Upper lobe of right lung (tissue), 1 donor: Measurements from ENCODE around the gene RRP8. TPM values are rescaled to one million over a fixed set of nuclear protein-coding genes. Genes with fewer than 3 reads are reported as not detected.
A peak's percentile ranks its signal among the peaks of the same experiment; 100 is the strongest.

ENCODE experiments used
- ATAC-seq: fragments of 200-7000 bp; cut with Tn5 transposase; one replicate; pipeline ENCODE4 v1.9.1; 2020; ENCODE audit warnings: mild to moderate bottlenecking, moderate library complexity
- DNase-seq: peaks from one replicate; pipeline ENCODE4 v3.0.0-alpha.2; 2020
- H3K27ac ChIP-seq: fragments of 200-600 bp; one replicate; pipeline ENCODE4 v1.8.0; 2022
- H3K27me3 ChIP-seq: fragments of 200-600 bp; one replicate; pipeline ENCODE4 v1.8.0; 2022; ENCODE audit warnings: mild to moderate bottlenecking
- H3K36me3 ChIP-seq: fragments of 200-600 bp; one replicate; pipeline ENCODE4 v1.8.0; 2022
- H3K4me1 ChIP-seq: fragments of 200-600 bp; one replicate; pipeline ENCODE4 v1.8.0; 2022
- H3K4me3 ChIP-seq: fragments of 200-600 bp; one replicate; pipeline ENCODE4 v1.8.0; 2022; ENCODE audit warnings: mild to moderate bottlenecking
- H3K9me3 ChIP-seq: fragments of 200-600 bp; one replicate; pipeline ENCODE4 v1.8.0; 2022
- CTCF ChIP-seq: fragments of 200-600 bp; IDR thresholded peaks from one replicate; pipeline ENCODE4 v1.8.0; 2022; ENCODE audit warnings: antibody characterized with exemption
- intact Hi-C: fragments of 100-400 bp; cut with DNase I; formaldehyde crosslinking; loops from one replicate; pipeline ENCODE4 v1.11.0; 2022
- total RNA-seq: library from RNA; stranded (reverse); fragmentation: NEBNext Ultra II Directional; extraction: Animal tissue kit (Norgen Biotek cat#: 25700); gene quantifications from one replicate; pipeline ENCODE4 v1.2.1, GENCODE V29; 2021
- donor health status: DM: no; HTN: yes; CAD: no; lungs with severe emphysema.

Gene RRP8
- total RNA-seq, 1 donor from 2014 or later = 17.9 TPM

DNA sequence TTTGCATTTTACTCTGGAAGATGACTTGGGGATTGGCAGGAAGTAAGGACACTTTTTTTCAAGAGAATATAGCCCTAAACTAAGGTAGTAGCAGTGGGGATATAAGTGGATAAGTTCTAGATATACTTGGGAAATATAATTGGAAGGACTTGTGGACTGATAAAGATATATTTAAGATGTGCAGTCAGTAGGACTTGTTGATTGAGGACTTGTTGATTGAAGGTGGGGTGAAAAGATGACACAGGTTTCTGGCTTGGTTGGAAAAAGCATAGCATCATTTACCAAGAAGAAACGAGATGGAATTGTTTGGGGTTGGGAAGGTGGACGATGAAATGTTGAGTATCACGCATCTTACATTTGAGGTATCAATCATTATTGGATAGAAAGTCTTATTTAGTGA lies 10.1 kb upstream of the RRP8 start:
- intact Hi-C loops = no loop called here
- H3K4me1 ChIP-seq = peaks cover 23% of the 10 kb centered on the region
- H3K27me3 ChIP-seq = no peaks in the 10 kb centered on the region
- peaks cover 58% of the 10 kb centered on the region for H3K36me3 ChIP-seq
- DNase-seq (no peak), ATAC-seq (no peak)
- no peaks in the 10 kb centered on the region for H3K9me3 ChIP-seq
- H3K27ac ChIP-seq = peak overlapping the region; percentile 99
- H3K4me3 ChIP-seq = no peak overlapping the region
- TF ChIP-seq CTCF = no peak

DNA sequence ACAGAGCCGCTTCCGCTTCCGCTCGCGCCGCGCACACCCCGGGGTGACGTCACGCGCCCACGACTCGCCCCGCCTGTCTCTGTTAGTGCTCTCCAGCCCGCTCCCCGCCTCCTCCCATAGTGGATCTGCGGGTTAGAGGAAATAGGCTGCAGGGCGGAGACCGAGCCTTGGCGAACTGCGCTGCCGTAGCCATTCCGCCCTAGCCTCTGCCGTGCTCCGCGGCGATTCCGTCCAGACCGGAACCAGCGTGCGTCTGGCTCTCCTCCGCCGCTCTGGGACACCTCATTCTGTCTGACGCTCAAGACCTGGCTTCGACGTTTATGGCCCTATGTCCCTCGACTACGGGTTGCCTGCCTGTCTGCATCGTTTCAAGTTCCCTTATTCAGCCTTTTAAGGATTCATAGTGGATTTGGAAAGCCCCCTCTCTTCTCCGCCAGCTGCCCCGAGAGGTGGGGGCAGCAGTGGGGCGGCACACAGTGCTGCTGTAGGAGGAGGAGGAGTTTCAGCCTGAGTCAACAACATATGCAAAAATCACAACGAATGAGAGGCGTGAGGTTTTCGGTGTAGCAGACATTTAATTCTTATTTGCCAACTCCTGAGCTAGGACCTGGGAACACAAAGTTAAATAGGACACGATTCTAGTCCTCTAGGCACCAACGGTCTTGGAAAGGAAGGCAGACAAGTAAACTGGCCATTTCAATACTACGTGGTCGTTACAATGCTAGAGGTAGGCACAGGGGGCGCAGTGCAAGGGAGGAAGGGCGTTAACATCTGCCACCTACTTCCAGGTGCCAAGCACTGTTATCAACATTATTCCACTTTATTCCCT lies 9.0 kb upstream of the RRP8 start, which contains the start of gene TAF10:
TAF10 (minus strand) TSS at position 4 of the 829 bp plus-strand sequence. CDS start 27 bp downstream, outside the sequence.
- H3K36me3 ChIP-seq = peaks cover 66% of the 10 kb centered on the region
- peak within 1 kb of the TSS; percentile 99 for H3K27ac ChIP-seq
- no peaks in the 10 kb centered on the region for H3K9me3 ChIP-seq
- peak; percentile 47 for TF ChIP-seq CTCF
- ATAC-seq (peak; percentile 96), DNase-seq (peak; percentile 99)
- peak within 1 kb of the TSS; percentile 75 for H3K4me3 ChIP-seq
- H3K27me3 ChIP-seq = no peaks in the 10 kb centered on the region
- peaks cover 26% of the 10 kb centered on the region for H3K4me1 ChIP-seq
- intact Hi-C loops = no loop called here

GRCh38 chr11:6611963-6612212 lies 8.5 kb upstream of the RRP8 start:
- no peak for DNase-seq
- peaks cover 64% of the 10 kb centered on the region for H3K36me3 ChIP-seq

DNA sequence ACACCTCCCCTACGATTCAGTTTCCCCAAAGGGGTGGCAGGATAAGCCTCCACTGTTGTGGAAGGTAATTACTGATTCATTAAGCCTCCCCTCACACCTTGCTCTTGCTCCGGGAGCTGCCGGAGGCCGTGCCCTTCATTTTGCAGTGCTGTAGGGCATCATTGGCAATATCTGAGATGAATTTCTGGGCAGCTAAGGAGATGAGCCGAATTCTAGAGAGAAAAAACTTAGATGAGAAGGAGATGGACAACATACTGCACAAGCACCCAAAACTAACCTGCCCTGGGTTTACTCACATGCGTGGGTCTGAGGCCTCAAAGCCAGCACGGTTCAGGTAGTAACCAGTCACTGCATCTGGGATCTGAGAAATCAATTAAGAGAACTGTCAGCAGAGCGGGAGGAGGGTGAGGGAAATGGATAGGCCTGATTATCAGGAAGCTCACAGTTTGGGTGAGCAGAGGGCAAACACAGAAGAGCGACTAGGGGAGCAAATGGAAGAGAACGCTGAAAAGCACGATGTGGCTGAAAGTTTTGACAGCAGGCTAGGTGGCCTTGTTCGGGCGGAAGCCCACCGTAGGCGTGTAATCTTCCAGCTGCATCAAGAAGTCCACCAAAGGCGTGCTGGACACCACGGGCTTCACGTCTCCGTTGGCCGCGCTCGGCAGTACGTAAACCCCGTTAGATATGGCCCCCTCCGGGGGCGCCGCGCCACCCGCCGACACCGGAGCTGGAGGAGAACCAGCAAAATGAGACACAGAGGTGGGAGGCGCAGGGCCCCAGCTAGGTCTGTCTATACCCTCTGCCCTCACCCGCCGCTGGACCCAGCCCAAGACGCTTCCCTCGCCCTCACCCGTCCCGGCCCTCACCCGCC lies 7.9 kb upstream of the RRP8 start:
- Histone ChIP-seq H3K27ac (peak overlapping the region; percentile 99), H3K36me3 (peaks cover 58% of the 10 kb centered on the region), H3K27me3 (no peaks in the 10 kb centered on the region), H3K4me3 (peak overlapping the region; percentile 75), H3K9me3 (no peaks in the 10 kb centered on the region), H3K4me1 (peaks cover 32% of the 10 kb centered on the region)
- intact Hi-C loops = no loop called here
- ATAC-seq = peak; percentile 5
- TF ChIP-seq CTCF = no peak
- DNase-seq = no peak

More at GRCh38 chr11:6611963-6612212, 8.5 kb upstream of the RRP8 start:
- no peaks in the 10 kb centered on the region for H3K9me3 ChIP-seq
- H3K4me3 ChIP-seq = peak overlapping the region; percentile 75
- peak overlapping the region; percentile 99 for H3K27ac ChIP-seq
- ATAC-seq = no peak
- H3K27me3 ChIP-seq = no peaks in the 10 kb centered on the region
- peaks cover 28% of the 10 kb centered on the region for H3K4me1 ChIP-seq
- no peak for TF ChIP-seq CTCF
- intact Hi-C loops = no loop called here

- intact Hi-C loops = no loop called here
- no peaks in the 10 kb centered on the region for H3K9me3 ChIP-seq
- no peak overlapping the region for H3K4me3 ChIP-seq
- TF ChIP-seq CTCF = no peak
- H3K4me1 ChIP-seq = peaks cover 40% of the 10 kb centered on the region
- H3K27me3 ChIP-seq = no peaks in the 10 kb centered on the region
- DNase-seq (no peak), ATAC-seq (no peak)
- no peak overlapping the region for H3K27ac ChIP-seq
- peaks cover 51% of the 10 kb centered on the region for H3K36me3 ChIP-seq
Observed at GRCh38 chr11:6610591-6610990, 7.2 kb upstream of the RRP8 start.
